ENCODE measurements around the gene HSD3B1.

DNA sequence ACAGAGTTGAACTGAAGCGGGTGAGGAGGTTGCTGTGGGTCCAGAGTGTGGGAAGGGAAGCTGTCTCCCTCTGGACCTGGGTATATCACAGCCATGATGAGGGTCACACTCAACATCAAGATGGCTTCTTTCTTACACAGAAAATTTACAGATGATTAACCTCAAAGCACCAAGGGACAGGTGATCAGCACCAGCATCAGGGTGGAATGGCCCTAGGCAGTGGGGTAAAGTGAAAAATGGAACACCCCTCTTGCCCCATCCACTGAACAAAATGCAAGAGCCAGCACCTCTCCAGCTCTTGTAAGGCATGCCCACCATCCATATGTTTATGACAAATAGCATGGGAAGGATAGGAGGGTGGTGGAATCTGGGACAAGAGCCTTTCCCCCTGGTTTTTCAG lies 40.3 kb downstream of the HSD3B1 start:
- TF ChIP-seq EP300 (IDR thresholded peaks at IDR 0.05) (no peak), POLR2AphosphoS5 (IDR thresholded peaks at IDR 0.05) (no peak)
- TF ChIP-seq, protein P1, sequence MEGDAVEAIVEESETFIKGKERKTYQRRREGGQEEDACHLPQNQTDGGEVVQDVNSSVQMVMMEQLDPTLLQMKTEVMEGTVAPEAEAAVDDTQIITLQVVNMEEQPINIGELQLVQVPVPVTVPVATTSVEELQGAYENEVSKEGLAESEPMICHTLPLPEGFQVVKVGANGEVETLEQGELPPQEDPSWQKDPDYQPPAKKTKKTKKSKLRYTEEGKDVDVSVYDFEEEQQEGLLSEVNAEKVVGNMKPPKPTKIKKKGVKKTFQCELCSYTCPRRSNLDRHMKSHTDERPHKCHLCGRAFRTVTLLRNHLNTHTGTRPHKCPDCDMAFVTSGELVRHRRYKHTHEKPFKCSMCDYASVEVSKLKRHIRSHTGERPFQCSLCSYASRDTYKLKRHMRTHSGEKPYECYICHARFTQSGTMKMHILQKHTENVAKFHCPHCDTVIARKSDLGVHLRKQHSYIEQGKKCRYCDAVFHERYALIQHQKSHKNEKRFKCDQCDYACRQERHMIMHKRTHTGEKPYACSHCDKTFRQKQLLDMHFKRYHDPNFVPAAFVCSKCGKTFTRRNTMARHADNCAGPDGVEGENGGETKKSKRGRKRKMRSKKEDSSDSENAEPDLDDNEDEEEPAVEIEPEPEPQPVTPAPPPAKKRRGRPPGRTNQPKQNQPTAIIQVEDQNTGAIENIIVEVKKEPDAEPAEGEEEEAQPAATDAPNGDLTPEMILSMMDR (IDR thresholded peaks at IDR 0.05): no peak

Data from upper lobe of left lung (tissue), 4 donors.